Keratinocyte (primary cell): Measurements from ENCODE around the gene USF3. TPM values are rescaled to one million over a fixed set of nuclear protein-coding genes. Genes with fewer than 3 reads are reported as not detected.
A peak's percentile ranks its signal among the peaks of the same experiment; 100 is the strongest.

Experiments
- DNase-seq: peaks from one replicate; pipeline ENCODE4 v3.0.0-alpha.2; 2011; ENCODE audit warnings: low read depth, missing footprints, low spot score
- FAIRE-seq: peaks from 2 replicates; lab custom pipeline; 2011; peaks lifted over from hg19 to GRCh38; lab: Jason Lieb, UNC
- H2AFZ ChIP-seq: 2 replicates; pipeline ENCODE4 v1.6.0; 2012; ENCODE audit warnings: low read length, control low read depth, inconsistent platforms; ENCODE audit not compliant: control insufficient read depth
- H3K27ac ChIP-seq: 2 replicates; pipeline ENCODE4 v1.5.1; 2011; ENCODE audit warnings: low read length; ENCODE audit not compliant: control insufficient read depth, insufficient read depth
- H3K27me3 ChIP-seq: 3 replicates; pipeline ENCODE4 v1.6.0; 2011; ENCODE audit warnings: low read length; ENCODE audit not compliant: control insufficient read depth, insufficient read depth; ENCODE audit errors: extremely low read depth
- H3K36me3 ChIP-seq, 2 experiments: 2 replicates in 1 of 2; 3 replicates in 1 of 2; pipeline ENCODE4 v1.5.1; 2011; ENCODE audit warnings: low read length in 2 of 2, mild to moderate bottlenecking in 1 of 2; ENCODE audit not compliant: control insufficient read depth in 2 of 2, insufficient read depth in 2 of 2; ENCODE audit errors: extremely low read depth in 1 of 2
- H3K4me1 ChIP-seq: 3 replicates; pipeline ENCODE4 v1.5.1; 2011; ENCODE audit warnings: low read length; ENCODE audit not compliant: control insufficient read depth, insufficient read depth; ENCODE audit errors: extremely low read depth
- H3K4me2 ChIP-seq: 3 replicates; pipeline ENCODE4 v1.6.0; 2011; ENCODE audit warnings: low read depth, low read length; ENCODE audit not compliant: control insufficient read depth, insufficient read depth; ENCODE audit errors: extremely low read depth
- H3K4me3 ChIP-seq, 3 experiments: fragments of 200-600 bp in 1 of 3; sonication (generic) in 1 of 3; 2 replicates in 2 of 3; 3 replicates in 1 of 3; pipeline ENCODE4 v1.5.1; 2011 to 2016; ENCODE audit warnings: low read length in 3 of 3, mild to moderate bottlenecking in 3 of 3, control low read depth in 2 of 3, inconsistent platforms in 1 of 3, low read depth in 1 of 3, mixed read lengths in 1 of 3, mixed run types in 1 of 3, moderate library complexity in 1 of 3; ENCODE audit not compliant: control insufficient read depth in 2 of 3, insufficient read depth in 2 of 3; ENCODE audit errors: extremely low read depth in 1 of 3
- H3K79me2 ChIP-seq: 2 replicates; pipeline ENCODE4 v1.6.0; 2012; ENCODE audit warnings: low read length; ENCODE audit not compliant: control insufficient read depth, insufficient read depth
- H3K9ac ChIP-seq: 3 replicates; pipeline ENCODE4 v1.6.0; 2011; ENCODE audit warnings: low read length; ENCODE audit not compliant: control insufficient read depth, insufficient read depth; ENCODE audit errors: extremely low read depth
- H3K9me1 ChIP-seq: 3 replicates; pipeline ENCODE4 v1.6.0; 2011; ENCODE audit warnings: low read length; ENCODE audit not compliant: control insufficient read depth, insufficient read depth; ENCODE audit errors: extremely low read depth
- H3K9me3 ChIP-seq: 2 replicates; pipeline ENCODE4 v1.5.1; 2012; ENCODE audit warnings: low read depth, low read length; ENCODE audit not compliant: control insufficient read depth
- H4K20me1 ChIP-seq: 3 replicates; pipeline ENCODE4 v1.6.0; 2011; ENCODE audit warnings: low read length; ENCODE audit not compliant: control insufficient read depth, insufficient read depth; ENCODE audit errors: extremely low read depth
- EZH2 ChIP-seq: IDR thresholded peaks from one replicate; pipeline ENCODE4 v1.6.1; 2012; ENCODE audit warnings: inconsistent platforms, mild to moderate bottlenecking, low read length, moderate library complexity
- dilution Hi-C: fragments of 300-500 bp; cut with MboI; formaldehyde crosslinking; loops from one replicate; pipeline ENCODE4 v1.7.0; 2020; ENCODE audit warnings: low sequenced_read_pairs; ENCODE audit not compliant: extremely low pct_ligation_motif_present
- polyA minus RNA-seq, 3 experiments: library from RNA; depleted of rRNA, polyadenylated mRNA; stranded (reverse); fragments of >200 nt; gene quantifications; 1 replicate in 1 of 3; 2 replicates in 1 of 3; 3 replicates in 1 of 3; pipeline ENCODE4 v1.2.3, GENCODE V29; 2011
- polyA plus RNA-seq, 5 experiments: library from polyadenylated mRNA; depleted of rRNA in 3 of 5; stranded (reverse) in 3 of 5; stranded (forward) in 1 of 5; unstranded in 1 of 5; fragments of >200 nt; gene quantifications; 1 replicate in 1 of 5; 2 replicates in 3 of 5; 3 replicates in 1 of 5; pipeline versions ENCODE4 v1.2.1 to v1.2.3, GENCODE V29; 2011 to 2012; ENCODE audit warnings: missing spikeins in 2 of 5, low read depth in 1 of 5, low replicate concordance in 1 of 5
- TF ChIP-seq, protein P1 (sequence below), 3 experiments: IDR thresholded peaks in 1 of 3; conservative IDR thresholded peaks in 1 of 3; optimal IDR thresholded peaks in 1 of 3; 2 replicates in 2 of 3; 3 replicates in 1 of 3; pipeline versions ENCODE3 to v1.5.1; 2011; ENCODE audit warnings: low read length in 3 of 3, mild to moderate bottlenecking in 3 of 3, moderate library complexity in 2 of 3, control low read depth in 1 of 3, inconsistent platforms in 1 of 3; ENCODE audit not compliant: insufficient read depth in 2 of 3; ENCODE audit errors: extremely low read depth in 1 of 3

Gene USF3, protein sequence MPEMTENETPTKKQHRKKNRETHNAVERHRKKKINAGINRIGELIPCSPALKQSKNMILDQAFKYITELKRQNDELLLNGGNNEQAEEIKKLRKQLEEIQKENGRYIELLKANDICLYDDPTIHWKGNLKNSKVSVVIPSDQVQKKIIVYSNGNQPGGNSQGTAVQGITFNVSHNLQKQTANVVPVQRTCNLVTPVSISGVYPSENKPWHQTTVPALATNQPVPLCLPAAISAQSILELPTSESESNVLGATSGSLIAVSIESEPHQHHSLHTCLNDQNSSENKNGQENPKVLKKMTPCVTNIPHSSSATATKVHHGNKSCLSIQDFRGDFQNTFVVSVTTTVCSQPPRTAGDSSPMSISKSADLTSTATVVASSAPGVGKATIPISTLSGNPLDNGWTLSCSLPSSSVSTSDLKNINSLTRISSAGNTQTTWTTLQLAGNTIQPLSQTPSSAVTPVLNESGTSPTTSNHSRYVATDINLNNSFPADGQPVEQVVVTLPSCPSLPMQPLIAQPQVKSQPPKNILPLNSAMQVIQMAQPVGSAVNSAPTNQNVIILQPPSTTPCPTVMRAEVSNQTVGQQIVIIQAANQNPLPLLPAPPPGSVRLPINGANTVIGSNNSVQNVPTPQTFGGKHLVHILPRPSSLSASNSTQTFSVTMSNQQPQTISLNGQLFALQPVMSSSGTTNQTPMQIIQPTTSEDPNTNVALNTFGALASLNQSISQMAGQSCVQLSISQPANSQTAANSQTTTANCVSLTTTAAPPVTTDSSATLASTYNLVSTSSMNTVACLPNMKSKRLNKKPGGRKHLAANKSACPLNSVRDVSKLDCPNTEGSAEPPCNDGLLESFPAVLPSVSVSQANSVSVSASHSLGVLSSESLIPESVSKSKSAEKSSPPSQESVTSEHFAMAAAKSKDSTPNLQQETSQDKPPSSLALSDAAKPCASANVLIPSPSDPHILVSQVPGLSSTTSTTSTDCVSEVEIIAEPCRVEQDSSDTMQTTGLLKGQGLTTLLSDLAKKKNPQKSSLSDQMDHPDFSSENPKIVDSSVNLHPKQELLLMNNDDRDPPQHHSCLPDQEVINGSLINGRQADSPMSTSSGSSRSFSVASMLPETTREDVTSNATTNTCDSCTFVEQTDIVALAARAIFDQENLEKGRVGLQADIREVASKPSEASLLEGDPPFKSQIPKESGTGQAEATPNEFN (N-terminal part only)
- 8.2 to 10.6 TPM (median 8.8 TPM) in 3 replicates for polyA plus RNA-seq
- 9.7 TPM for polyA plus RNA-seq (2011; ENCODE audit: low read depth)
- polyA plus RNA-seq (2011; cell fraction: cytosol; rRNA removed): 4.6 and 9.8 TPM in 2 replicates
- polyA plus RNA-seq (2011; cell fraction: nucleus; rRNA removed): 9.9 and 12.7 TPM in 2 replicates
- polyA plus RNA-seq (2012; ENCODE audit: low replicate concordance): 3.9 and 4.4 TPM in 2 replicates
- 10.5 to 26.8 TPM (median 20.9 TPM) in 3 replicates for polyA minus RNA-seq
- 9.8 TPM for polyA minus RNA-seq (2011; cell fraction: cytosol; rRNA and poly(A)+ RNA removed)
- 10.0 and 20.5 TPM in 2 replicates for polyA minus RNA-seq (2011; cell fraction: nucleus; rRNA and poly(A)+ RNA removed)

GRCh38 chr3:113695786-113696645 lies at the start of gene USF3:
Gene USF3, minus strand, starts transcription at chr3:113696642. Its CDS starts 21,764 bp downstream, at chr3:113674878.
- H3K27ac ChIP-seq: peak within 1 kb of the TSS; percentile 76
- DNase-seq: no peak
- H3K36me3 ChIP-seq: no peaks in the 10 kb centered on the region
- no peak for FAIRE-seq
- peaks cover 13% of the 10 kb centered on the region for H3K4me1 ChIP-seq
- peak within 1 kb of the TSS; percentile 88 for H3K9ac ChIP-seq
- TF ChIP-seq EZH2: no peak
- TF ChIP-seq, protein P1, sequence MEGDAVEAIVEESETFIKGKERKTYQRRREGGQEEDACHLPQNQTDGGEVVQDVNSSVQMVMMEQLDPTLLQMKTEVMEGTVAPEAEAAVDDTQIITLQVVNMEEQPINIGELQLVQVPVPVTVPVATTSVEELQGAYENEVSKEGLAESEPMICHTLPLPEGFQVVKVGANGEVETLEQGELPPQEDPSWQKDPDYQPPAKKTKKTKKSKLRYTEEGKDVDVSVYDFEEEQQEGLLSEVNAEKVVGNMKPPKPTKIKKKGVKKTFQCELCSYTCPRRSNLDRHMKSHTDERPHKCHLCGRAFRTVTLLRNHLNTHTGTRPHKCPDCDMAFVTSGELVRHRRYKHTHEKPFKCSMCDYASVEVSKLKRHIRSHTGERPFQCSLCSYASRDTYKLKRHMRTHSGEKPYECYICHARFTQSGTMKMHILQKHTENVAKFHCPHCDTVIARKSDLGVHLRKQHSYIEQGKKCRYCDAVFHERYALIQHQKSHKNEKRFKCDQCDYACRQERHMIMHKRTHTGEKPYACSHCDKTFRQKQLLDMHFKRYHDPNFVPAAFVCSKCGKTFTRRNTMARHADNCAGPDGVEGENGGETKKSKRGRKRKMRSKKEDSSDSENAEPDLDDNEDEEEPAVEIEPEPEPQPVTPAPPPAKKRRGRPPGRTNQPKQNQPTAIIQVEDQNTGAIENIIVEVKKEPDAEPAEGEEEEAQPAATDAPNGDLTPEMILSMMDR (optimal IDR thresholded peaks at IDR 0.05 in 1 of 3, IDR thresholded peaks at IDR 0.05 in 1 of 3, conservative IDR thresholded peaks at IDR 0.05 in 1 of 3; ENCODE audit: extremely low read depth in 1 of 3, insufficient read depth in 2 of 3, low read length in 3 of 3): peak in 1 of 3 experiments; percentile 34
- no peaks in the 10 kb centered on the region for H3K9me1 ChIP-seq
- H3K4me2 ChIP-seq: peak within 1 kb of the TSS; percentile 99
- H4K20me1 ChIP-seq: no peaks in the 10 kb centered on the region
- no peaks in the 10 kb centered on the region for H3K27me3 ChIP-seq
- peak within 1 kb of the TSS; percentile 100 for H2AFZ ChIP-seq
- dilution Hi-C loops: no loop called here
- H3K9me3 ChIP-seq: no peaks in the 10 kb centered on the region
- peak within 1 kb of the TSS; percentile 85 to 98 (median 92) for H3K4me3 ChIP-seq
- peaks cover 19% of the 10 kb centered on the region for H3K79me2 ChIP-seq
